Calu3 (cell line): ENCODE data around the gene SLC23A3. TPM values are rescaled to one million over a fixed set of nuclear protein-coding genes. Genes with fewer than 3 reads are reported as not detected.
A peak's percentile ranks its signal among the peaks of the same experiment; 100 is the strongest.

ENCODE experiments used
- BruUV-seq: library from RNA; stranded (reverse); fragments of 400-500 nt; replicated peaks from 2 replicates; lab custom pipeline; 2021; lab: Mats Ljungman, UMichigan
- CTCF ChIA-PET: fragments of 300-600 bp; sonication (Branson Sonifier 250); formaldehyde crosslinking; loops from one replicate; lab custom pipeline; 2022; ENCODE audit warnings: antibody characterized with exemption; lab: Charles Lee
- DNase-seq: peaks from one replicate; pipeline ENCODE4 v3.0.0; 2022
- H3K27ac Mint-ChIP-seq: one replicate; pipeline ENCODE4 v1.8.0; 2022; ENCODE audit warnings: mixed read lengths; ENCODE audit not compliant: unreplicated experiment
- H3K27me3 Mint-ChIP-seq: one replicate; pipeline ENCODE4 v1.8.0; 2022; ENCODE audit warnings: mixed read lengths; ENCODE audit not compliant: unreplicated experiment
- H3K36me3 Mint-ChIP-seq: one replicate; pipeline ENCODE4 v1.8.0; 2022; ENCODE audit warnings: mild to moderate bottlenecking, moderate library complexity, mixed read lengths; ENCODE audit not compliant: insufficient read depth, unreplicated experiment
- H3K4me1 Mint-ChIP-seq: one replicate; pipeline ENCODE4 v1.8.0; 2022; ENCODE audit warnings: mild to moderate bottlenecking, low read depth, mixed read lengths; ENCODE audit not compliant: unreplicated experiment
- H3K4me3 Mint-ChIP-seq: one replicate; pipeline ENCODE4 v1.8.0; 2022; ENCODE audit warnings: mild to moderate bottlenecking, low read depth, moderate library complexity, mixed read lengths; ENCODE audit not compliant: unreplicated experiment
- H3K9me3 Mint-ChIP-seq: one replicate; pipeline ENCODE4 v1.8.0; 2022; ENCODE audit warnings: low read depth, mixed read lengths; ENCODE audit not compliant: unreplicated experiment
- CTCF ChIP-seq: fragments of 200-600 bp; IDR thresholded peaks from one replicate; pipeline ENCODE4 v1.8.0; 2022; ENCODE audit warnings: antibody characterized with exemption; ENCODE audit not compliant: unreplicated experiment
- intact Hi-C: fragments of 100-400 bp; cut with micrococcal nuclease; formaldehyde crosslinking; loops from one replicate; pipeline ENCODE4 v1.10.0; 2022; ENCODE audit not compliant: unreplicated experiment
- total RNA-seq: library from RNA; stranded (reverse); gene quantifications from 2 replicates; pipeline ENCODE4 v1.2.3, GENCODE V29; 2022

SLC23A3 gene
- total RNA-seq, 1 experiment from 2014 or later, result 4.4 TPM

GRCh38 chr2:219129589-219129988 is 40.2 kb downstream of the SLC23A3 start:
- no peak for TF ChIP-seq CTCF
- intact Hi-C loops, result no loop called here
- Mint-ChIP-seq H3K27ac (no peak overlapping the region), H3K4me3 (no peak overlapping the region), H3K4me1 (peaks cover 35% of the 10 kb centered on the region), H3K27me3 (no peaks in the 10 kb centered on the region), H3K9me3 (no peaks in the 10 kb centered on the region), H3K36me3 (peaks cover 11% of the 10 kb centered on the region)
- BruUV-seq, result no TSS peak
- DNase-seq, result no peak
- CTCF ChIA-PET, result interaction anchor here (0.7 kb wide), 1 partner anchor 20 kb away, joined by 3 read pairs; no protein-coding TSS in a partner anchor

GRCh38 chr2:219128396-219128795 is 41.4 kb downstream of the SLC23A3 start:
- H3K36me3 Mint-ChIP-seq, result peaks cover 11% of the 10 kb centered on the region
- H3K4me3 Mint-ChIP-seq, result no peak overlapping the region
- CTCF ChIA-PET, result interaction anchor here (0.7 to 1.1 kb wide), 3 partner anchors 9 to 24 kb away, joined by 3 read pairs; no protein-coding TSS in a partner anchor
- H3K9me3 Mint-ChIP-seq, result no peaks in the 10 kb centered on the region
- H3K4me1 Mint-ChIP-seq, result peaks cover 47% of the 10 kb centered on the region
- intact Hi-C loops, result no loop called here
- DNase-seq, result no peak
- no TSS peak for BruUV-seq
- TF ChIP-seq CTCF, result no peak
- H3K27ac Mint-ChIP-seq, result no peak overlapping the region
- H3K27me3 Mint-ChIP-seq, result no peaks in the 10 kb centered on the region

GRCh38 chr2:219127037-219127635 is 42.7 kb downstream of the SLC23A3 start:
- intact Hi-C loops, result no loop called here
- Mint-ChIP-seq H3K4me1 (peaks cover 60% of the 10 kb centered on the region), H3K36me3 (peaks cover 11% of the 10 kb centered on the region), H3K9me3 (no peaks in the 10 kb centered on the region), H3K27me3 (no peaks in the 10 kb centered on the region), H3K27ac (peak overlapping the region; percentile 46), H3K4me3 (no peak overlapping the region)
- CTCF ChIA-PET, result interaction anchor here (1.1 kb wide), 2 partner anchors 7 to 23 kb away, joined by 3 read pairs; no protein-coding TSS in a partner anchor
- BruUV-seq, result no TSS peak
- no peak for TF ChIP-seq CTCF
- no peak for DNase-seq

GRCh38 chr2:219126555-219126954 is 43.3 kb downstream of the SLC23A3 start:
- DNase-seq, result no peak
- peaks cover 65% of the 10 kb centered on the region for H3K4me1 Mint-ChIP-seq
- no peak overlapping the region for H3K4me3 Mint-ChIP-seq
- H3K36me3 Mint-ChIP-seq, result peaks cover 11% of the 10 kb centered on the region
- intact Hi-C loops, result no loop called here
- BruUV-seq, result no TSS peak
- no peak for TF ChIP-seq CTCF
- H3K27me3 Mint-ChIP-seq, result no peaks in the 10 kb centered on the region
- CTCF ChIA-PET, result no interaction called here
- no peaks in the 10 kb centered on the region for H3K9me3 Mint-ChIP-seq
- H3K27ac Mint-ChIP-seq, result peak overlapping the region; percentile 46
